GM12873 (cell line): ENCODE results near the gene TTLL10.

Source experiments
- TF ChIP-seq, protein P1 (sequence below): IDR thresholded peaks from 2 replicates; pipeline ENCODE4 v1.5.1; 2012; ENCODE audit warnings: low read depth, mild to moderate bottlenecking, moderate library complexity, low read length, control low read depth; ENCODE audit not compliant: insufficient read depth; ENCODE audit errors: missing control alignments

TTLL10 gene

DNA sequence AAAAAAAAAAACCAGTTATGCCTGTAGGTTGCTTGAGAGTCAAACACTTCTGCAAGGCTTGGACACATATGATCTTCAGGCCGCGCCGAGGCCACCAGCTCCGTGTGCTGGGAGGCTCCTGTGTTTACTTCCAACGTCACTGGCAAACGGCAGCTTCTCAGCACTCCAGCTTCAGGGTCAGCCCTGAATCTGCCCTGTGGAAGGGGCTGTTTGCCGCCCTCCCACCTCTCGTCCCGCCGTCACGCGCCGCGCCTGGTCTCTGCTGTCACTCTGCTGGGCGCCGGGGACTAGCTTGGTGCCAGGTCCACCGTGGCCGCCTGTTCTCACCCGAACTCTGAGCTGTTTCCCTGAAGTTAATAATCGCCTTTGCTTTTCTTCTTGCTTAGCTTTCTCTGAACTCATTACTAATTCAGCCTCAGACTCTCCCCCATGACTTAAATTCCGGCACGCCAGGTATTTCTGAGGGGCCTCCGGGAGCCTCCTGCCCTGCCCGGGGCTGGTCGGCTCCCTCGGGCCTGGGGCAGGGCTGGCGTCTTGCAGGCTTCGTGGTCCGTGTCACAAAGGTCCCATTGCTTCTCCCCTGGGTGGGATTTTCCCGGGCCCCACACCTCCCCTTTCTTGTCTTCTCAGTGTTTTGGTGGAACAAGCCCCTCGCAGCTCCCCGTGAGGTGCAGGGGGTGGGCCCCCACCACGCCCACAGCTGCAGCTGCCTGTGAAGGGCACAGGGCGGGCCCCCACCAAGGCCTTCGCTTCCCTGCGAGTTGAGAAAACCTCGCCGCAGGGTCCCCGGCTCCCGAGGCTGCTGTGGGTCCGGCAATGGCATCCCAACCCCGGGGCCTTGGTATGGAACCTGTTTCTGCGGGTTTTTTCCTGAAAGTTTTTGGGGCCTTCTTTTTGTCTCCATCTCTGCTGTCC is 43.2 kb upstream of the TTLL10 start:
- TF ChIP-seq, protein P1, sequence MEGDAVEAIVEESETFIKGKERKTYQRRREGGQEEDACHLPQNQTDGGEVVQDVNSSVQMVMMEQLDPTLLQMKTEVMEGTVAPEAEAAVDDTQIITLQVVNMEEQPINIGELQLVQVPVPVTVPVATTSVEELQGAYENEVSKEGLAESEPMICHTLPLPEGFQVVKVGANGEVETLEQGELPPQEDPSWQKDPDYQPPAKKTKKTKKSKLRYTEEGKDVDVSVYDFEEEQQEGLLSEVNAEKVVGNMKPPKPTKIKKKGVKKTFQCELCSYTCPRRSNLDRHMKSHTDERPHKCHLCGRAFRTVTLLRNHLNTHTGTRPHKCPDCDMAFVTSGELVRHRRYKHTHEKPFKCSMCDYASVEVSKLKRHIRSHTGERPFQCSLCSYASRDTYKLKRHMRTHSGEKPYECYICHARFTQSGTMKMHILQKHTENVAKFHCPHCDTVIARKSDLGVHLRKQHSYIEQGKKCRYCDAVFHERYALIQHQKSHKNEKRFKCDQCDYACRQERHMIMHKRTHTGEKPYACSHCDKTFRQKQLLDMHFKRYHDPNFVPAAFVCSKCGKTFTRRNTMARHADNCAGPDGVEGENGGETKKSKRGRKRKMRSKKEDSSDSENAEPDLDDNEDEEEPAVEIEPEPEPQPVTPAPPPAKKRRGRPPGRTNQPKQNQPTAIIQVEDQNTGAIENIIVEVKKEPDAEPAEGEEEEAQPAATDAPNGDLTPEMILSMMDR = no peak

GRCh38 chr1:1132042-1132950 is 41.4 kb upstream of the TTLL10 start:
- TF ChIP-seq, protein P1 = no peak

GRCh38 chr1:1132956-1133750 is 40.5 kb upstream of the TTLL10 start:
- TF ChIP-seq, protein P1 = no peak

- TF ChIP-seq, protein P1 = no peak
Observed at GRCh38 chr1:1134300-1134970, 39.2 kb upstream of the TTLL10 start.

- TF ChIP-seq, protein P1 = no peak
Observed at GRCh38 chr1:1135339-1136136, 38.1 kb upstream of the TTLL10 start.

DNA sequence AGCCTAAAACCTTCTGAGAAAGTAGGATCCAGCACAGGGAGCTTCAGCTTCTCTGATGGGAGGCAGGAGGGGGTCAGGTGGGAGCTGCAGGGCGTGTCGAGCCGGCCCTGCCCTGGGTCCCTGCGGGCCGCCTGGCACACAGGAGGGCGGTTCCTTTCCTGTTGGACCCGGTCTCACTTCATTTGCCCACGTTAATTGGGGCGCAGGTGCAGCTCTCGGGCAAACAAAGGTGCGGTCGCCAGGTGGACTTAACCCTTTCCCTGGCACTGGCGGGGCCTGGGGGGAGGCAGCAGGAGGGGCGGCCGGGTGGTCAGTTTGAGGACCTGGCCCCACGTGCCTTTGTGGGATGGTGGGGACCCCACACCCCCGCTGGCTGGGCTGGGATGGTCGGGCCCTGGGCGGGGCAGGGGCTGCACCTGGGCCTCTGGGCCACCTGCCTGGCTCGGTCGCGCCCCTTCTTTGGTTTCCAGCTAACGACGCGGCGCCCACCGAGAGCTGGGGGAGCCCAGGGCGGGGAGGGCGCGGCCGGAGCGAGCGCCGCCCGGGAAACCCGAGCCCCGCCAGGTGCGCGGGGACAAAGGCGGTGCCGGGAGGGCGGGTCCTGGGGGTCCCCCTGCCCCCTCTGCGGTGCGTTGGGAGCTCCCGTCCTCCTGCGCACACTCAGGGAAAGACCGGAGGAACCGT is 37.0 kb upstream of the TTLL10 start:
- TF ChIP-seq, protein P1 = no peak
